NCI-H446 treated with DMSO at 0.1 percent for 48 hours (cell line): ENCODE data around the gene MAD2L2.
A peak's percentile ranks its signal among the peaks of the same experiment; 100 is the strongest.

Experiments
- DNase-seq: peaks from one replicate; lab custom pipeline; 2025; lab: John Stamatoyannopoulos, UW

MAD2L2 gene

GRCh38 chr1:11681071-11681771 lies at the start of gene MAD2L2:
Gene MAD2L2, minus strand, starts transcription at chr1:11681148. Its CDS starts 547 bp downstream, at chr1:11680601.
- peak; percentile 31 for DNase-seq

- no peak for DNase-seq
These were observed 49.5 kb upstream of the MAD2L2 start for GRCh38 chr1:11730429-11730891.

GRCh38 chr1:11729498-11730428 lies 48.8 kb upstream of the MAD2L2 start:
- DNase-seq: no peak

GRCh38 chr1:11729155-11729497 lies 48.2 kb upstream of the MAD2L2 start:
- no peak for DNase-seq

GRCh38 chr1:11728126-11728806 lies 47.3 kb upstream of the MAD2L2 start:
- DNase-seq: no peak

GRCh38 chr1:11727119-11727518 lies 46.2 kb upstream of the MAD2L2 start:
- DNase-seq: no peak

- DNase-seq: no peak
These were observed 44.7 kb upstream of the MAD2L2 start for GRCh38 chr1:11725616-11726015.

- DNase-seq: no peak
These were observed 41.6 kb upstream of the MAD2L2 start for GRCh38 chr1:11722538-11722937.

GRCh38 chr1:11721311-11721710 lies 40.4 kb upstream of the MAD2L2 start:
- DNase-seq: no peak

- DNase-seq: no peak
These were observed 39.6 kb upstream of the MAD2L2 start for GRCh38 chr1:11720525-11720924.

- DNase-seq: no peak
These were observed 39.1 kb upstream of the MAD2L2 start for GRCh38 chr1:11720033-11720376.

- peak; percentile 27 for DNase-seq
These were observed 38.5 kb upstream of the MAD2L2 start for GRCh38 chr1:11719313-11720032.

GRCh38 chr1:11714831-11715575 lies 34.1 kb upstream of the MAD2L2 start:
- DNase-seq: no peak

- no peak for DNase-seq
These were observed 32.1 kb upstream of the MAD2L2 start for GRCh38 chr1:11713095-11713494.

- DNase-seq: no peak
These were observed 31.3 kb upstream of the MAD2L2 start for GRCh38 chr1:11712285-11712684.

- no peak for DNase-seq
These were observed 30.5 kb upstream of the MAD2L2 start for GRCh38 chr1:11711490-11711889.

GRCh38 chr1:11708554-11709350 lies 27.8 kb upstream of the MAD2L2 start:
- no peak for DNase-seq

GRCh38 chr1:11707621-11708276 lies 26.8 kb upstream of the MAD2L2 start:
- peak; percentile 17 for DNase-seq

- DNase-seq: no peak
These were observed 25.3 kb upstream of the MAD2L2 start for GRCh38 chr1:11706292-11706691.

- DNase-seq: no peak
These were observed 24.6 kb upstream of the MAD2L2 start for GRCh38 chr1:11705596-11705995.
